Hematopoietic multipotent progenitor cell (in vitro differentiated cells): ENCODE data around the gene C6orf89. TPM values are rescaled to one million over a fixed set of nuclear protein-coding genes. Genes with fewer than 3 reads are reported as not detected.

ENCODE experiments used
- DNase-seq, 3 donors: peaks; one replicate each; pipeline ENCODE4 v3.0.0-alpha.2; 2011 to 2015; ENCODE audit warnings: low read depth in 2 of 3, low spot score in 2 of 3
- total RNA-seq: library from RNA; depleted of rRNA; stranded (reverse); fragments of >200 nt; gene quantifications from one replicate; pipeline ENCODE4 v1.2.3, GENCODE V29; 2012

The C6orf89 gene
- total RNA-seq, 1 donor, result 19.7 TPM

DNA sequence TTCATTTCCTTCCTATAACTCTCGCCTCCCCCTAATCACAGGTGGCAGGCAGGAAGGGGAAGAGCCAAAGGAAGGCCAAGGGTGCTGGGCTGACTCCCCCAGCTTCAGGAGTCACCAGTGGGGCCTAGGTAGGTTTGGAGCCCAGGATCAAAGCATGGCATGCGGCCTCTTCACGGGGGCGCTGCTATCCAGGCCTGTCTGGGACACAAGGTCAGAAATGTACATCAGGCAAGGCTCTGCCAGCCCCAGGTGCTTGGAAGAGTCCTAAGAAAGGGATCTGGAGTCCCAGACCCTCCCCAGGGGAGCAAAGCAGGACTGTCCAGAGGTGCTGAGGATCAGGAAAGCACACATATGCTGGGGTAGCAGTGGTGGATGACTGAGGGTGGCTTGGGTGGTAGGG lies 79.2 kb downstream of the C6orf89 start:
- no peak for DNase-seq

DNA sequence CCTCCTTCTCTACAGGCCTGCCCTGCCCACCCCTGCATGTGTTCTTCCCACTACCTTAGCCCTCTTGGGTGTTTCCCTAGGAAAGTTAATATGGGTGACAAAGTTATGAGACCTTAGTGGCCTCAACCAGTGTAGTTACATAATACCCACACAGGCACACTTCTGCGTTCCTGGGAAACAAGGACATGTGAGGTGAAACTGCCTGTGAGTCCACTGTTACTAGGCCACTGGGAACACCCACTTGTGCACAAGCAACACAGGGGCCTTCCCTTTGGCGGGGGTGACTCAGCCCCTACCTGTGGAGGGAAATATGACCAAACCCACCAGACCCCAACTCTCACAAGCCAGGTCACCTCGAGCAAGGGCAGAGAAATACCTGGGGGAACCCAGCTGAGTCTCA lies 81.5 kb downstream of the C6orf89 start:
- no peak for DNase-seq

DNA sequence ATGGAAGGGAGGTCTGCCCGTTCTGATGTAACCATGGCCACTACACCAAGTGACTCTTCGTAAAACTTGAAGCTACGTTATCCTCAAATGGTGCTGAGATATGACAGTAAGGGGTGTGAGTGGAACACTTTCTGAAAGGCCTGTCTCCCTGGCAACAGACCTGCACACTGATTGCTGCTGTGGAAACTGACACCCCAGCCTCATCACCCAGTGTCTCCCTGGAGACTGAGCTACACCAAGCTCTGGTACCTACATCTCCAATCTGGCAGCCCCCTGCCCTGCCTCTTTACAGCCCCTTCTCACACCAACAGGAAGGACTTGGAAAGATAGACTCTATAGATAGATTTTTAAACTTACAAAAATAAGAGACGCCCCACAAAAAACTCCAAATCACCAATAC lies 82.0 kb downstream of the C6orf89 start:
- DNase-seq, result no peak

DNA sequence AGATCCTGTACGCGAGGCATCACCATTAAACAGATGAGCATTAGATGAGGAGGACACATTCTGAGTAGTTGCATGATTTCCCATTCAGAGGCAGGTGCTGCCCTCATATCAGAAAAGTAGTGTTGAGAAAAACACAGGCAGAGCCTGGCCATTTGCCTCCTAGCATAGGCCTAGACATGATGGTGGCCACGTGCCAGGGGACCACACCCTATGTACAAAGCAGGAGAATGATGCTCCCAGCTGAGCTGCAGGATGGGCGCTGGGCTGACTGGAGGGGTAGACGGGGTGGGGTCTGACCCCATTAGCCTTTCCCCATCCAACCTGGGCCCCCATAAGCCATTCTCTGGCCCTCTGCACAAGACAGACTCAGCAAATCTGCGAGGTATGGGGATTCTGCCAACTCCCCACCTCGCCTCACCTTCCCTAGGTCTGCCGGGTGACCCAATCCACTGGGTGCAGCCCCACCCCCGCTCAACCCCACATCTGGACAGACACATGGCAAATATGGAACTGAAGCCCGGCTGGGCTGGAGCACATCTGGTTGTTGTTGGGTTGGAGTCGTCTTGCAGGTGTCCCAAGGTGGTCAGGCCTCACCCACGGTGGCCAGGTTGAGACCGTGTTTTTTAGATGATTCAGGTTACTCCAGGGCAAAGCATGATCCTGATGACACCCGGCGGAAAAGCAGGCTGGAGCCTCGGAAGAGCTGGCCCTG lies 82.7 kb downstream of the C6orf89 start:
- DNase-seq, result no peak

DNA sequence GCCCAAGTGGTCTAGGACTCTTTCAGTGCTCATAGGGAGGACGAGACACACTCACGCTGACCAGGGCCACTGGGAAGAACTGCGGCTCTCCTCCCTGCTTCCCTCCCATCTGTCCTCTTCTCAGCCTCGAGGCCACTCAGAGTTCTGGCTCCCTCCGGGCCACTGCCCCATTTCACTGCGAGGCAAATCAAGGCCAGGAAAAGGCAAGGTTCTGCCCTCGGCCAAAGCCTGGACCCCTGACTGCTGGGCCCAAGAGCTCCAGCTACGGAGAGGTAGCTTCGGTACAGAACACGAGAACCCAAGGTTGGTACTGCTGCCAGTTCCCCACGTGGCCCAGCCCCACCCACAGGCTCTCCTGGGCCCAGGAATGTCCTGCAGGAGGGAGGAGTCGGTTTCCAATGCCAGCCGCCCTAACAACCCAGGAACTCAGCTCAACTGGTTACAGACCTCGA lies 83.5 kb downstream of the C6orf89 start:
- DNase-seq, result no peak

DNA sequence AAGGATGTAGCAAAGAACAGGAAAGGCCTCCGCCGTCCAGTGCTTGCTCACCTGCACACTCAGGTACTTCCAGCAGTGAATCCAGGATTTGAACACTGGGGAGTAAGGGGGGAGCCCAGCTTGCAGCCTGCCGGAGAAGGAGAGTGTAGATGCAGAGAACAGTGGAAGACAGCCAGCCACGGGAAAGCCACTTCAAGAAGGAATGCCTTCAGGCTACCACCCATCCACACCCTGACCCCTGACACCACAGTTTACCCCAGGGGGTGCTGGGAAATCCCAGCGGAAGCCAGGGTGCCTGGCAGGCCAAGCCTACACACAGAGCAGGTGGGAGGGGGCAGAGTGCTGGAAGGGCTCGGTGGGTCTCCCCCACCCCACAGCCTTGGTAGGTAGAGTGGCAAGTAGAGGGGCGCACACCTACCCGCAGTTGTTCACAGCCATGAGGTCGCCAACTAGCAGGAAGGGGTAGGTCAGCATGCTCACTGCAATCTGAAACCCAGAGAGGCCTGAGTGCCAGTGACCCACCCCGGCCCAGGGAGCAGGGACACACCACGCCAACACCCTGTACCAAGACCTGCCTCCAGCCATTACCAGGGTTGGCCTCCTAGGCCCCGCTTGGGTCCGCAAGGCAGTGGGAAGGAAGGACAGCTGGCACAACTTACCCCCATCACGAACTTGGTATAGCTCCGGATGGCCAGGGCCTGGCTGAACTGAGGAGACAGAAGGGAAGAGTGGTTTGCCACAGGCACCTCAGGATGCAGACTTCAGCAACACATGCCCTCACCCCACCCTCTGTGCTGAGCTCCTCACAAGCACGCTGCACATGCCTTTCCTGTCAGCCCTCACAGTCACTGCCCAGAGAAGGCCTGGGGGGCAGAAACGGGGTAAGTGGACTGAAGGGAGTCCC lies 84.5 kb downstream of the C6orf89 start:
- DNase-seq, result no peak

DNA sequence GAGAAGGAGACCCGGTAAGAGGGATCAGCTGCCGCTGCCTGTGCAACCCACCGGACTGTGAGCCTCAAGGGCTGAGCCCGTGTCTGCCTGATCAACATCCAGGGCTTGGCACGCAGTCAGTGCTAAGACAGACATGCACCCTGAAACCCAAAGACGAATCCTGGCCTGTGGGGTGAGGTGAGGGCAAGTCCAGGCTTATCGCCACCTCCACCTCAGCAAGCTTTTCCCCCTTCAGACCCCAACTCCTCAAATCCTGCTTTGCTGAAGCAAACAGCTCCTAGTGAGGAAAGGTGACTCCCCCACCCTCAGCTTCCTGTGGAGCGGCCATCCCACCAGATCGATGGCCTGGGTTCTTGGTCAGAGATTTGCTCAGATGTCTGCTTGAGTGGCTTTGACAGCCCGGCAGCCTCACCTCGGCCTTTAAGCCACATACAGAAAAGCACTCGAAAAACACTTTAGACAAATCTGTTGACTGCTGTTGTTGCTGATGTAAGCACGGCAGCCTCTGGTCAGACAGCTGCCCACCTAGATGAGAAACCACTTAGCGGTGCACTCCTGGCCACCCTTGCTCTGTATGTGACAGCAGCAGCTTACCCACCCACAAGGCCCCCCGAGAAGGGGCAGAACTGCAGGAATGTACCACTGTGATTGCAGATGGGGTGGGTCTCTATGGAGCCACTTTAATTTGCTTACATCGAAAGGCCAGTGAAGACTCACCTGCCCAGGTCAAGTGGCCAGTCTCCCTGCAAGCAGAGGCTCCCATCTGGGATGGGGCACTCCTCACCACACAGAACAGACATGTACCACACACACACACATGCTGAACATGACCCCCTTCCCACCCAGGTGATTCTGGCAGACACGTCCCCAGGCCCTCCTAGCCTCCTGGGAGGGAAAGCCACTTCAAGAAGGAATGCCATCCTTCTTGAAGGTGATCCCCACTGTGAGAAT lies 85.4 kb downstream of the C6orf89 start:
- no peak for DNase-seq

DNA sequence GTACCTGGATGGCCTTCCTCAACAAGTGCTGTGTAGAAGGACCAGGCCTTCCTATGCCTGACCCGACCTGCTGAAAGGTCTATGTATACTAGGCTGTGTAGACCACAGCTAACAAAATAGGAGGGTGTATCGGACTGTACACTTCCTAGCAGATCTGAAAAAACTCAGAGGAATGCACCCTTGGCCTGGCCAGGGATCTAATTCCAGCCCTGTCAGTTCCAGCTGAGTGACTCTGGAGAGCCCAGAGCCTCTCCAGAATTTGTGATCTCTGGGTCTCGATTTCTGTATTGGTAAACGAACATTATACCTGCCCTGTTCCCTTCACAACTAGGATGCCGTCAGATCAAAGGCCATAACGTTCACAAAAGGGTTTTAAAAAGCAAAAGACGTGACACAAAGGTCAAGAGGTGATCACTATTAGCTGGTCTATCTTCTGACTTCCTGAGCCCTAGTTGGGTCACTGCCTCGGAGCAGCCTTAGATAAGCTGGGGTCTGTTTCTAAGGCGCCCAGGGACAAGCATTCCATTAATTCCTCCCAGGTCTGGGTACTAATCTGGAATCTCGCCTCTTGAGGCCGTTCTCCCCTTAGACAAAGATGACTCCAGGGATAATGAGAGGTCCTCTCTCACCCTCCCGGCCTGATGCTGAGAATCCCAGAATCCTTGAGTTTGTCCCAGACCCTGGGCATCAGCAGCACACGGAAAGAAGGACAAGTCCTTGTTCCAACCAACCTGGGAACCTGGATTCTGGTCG lies 86.3 kb downstream of the C6orf89 start:
- no peak for DNase-seq

DNA sequence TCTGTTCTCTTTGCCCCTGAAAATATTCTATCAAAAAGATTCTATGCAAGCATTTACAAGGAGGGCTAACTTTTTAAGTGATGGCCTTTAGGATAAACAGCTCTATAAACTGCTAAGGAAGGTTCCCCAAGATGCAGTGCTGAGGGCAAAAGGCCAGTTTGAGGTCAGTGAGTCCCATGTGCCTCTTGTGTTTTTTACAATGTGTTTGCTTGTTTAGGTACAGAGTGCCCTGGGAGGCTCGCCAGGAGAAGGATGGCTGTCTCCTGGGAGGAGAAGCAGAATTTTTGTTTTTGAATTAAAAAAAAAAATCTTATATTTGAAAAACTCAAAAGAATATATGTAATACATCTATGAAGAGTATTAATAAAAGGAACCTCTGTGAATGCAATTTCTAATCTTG lies 87.4 kb downstream of the C6orf89 start:
- DNase-seq, result no peak

DNA sequence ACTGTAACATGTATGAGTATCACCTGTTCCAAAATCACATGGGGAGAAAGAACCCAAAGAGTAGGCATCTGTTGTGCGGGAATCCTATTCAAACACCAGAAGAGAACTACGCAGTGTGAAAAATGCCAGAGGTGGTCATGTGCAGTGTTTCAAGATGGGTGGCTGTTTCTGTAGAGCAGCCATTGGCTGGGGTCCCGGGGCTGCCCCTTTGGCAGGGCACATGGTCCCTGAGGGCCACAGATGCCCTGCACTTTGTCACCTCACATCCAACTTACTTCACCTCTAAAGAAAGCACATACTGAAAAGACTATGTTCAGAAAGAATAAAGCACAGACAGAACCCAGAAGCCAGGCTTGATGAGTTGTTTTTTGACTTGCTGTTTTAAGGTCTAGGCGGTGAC lies 87.9 kb downstream of the C6orf89 start:
- no peak for DNase-seq

DNA sequence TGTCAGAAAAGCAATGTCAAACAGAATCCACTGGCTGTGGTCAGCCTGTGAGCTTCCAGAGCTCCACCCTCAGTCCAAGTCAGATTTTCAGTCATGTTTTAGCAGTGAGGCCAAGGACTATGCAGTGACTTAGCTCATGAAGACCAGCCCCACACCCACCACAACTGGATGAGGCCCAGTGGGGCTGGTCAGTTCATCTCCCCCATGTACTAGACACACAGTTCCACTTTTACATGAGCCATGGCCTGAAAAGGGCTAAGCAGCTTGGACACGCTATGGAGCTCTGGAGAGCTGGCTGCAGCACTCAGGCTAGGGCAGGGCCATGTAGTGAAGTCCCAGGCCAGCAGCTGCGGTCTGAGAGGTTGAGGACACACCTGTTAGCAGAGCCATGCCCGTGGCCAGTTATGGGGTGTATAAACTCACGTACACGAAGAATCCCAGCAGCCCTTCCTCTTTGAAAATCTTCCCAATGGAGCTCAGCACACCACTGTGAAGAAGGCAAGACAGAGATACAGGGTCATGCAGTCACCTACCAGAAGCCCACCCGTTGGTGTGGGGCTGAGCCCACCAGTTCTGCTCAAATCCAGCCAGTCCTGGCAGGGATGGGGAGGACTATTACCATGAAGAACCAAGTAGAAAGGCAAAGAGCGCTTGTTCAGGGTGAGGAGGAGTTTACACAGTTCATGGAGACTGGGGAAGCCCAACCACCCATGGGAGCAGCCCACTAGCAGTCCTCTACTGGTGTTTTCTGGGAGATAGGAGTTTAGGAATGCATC lies 89.7 kb downstream of the C6orf89 start:
- no peak for DNase-seq

DNA sequence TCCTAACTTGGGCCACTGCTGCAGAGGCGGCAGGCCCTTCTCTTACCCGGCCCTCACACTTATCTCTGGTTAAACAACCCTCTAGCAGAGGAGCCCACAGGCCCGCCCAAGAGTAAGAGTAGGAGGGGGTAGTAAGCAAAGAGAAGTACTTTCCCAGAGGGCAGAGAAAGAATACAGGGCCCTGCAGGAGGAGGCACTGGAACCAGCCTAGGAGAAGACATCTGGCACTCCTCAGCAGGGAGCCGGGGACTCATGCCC lies 90.2 kb downstream of the C6orf89 start:
- no peak for DNase-seq

DNA sequence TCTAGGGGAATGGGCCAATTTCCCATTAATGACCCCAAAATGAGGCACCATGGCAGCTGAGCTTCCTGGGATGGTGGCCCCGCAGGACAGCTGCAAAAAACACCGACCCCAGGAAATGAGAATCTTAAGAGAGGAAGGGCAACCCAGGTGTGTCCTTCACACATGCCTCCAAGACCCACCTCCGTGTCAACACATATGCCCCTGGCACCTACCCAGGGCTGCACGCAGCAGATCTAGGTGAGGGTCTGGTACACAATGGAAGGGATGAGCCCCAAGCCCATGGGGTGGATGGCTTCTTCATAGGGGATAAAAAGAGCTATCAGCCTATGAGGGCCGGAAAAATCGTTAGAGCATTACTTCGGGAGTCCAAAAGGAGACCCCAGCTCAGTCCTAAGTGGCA lies 90.8 kb downstream of the C6orf89 start:
- no peak for DNase-seq

DNA sequence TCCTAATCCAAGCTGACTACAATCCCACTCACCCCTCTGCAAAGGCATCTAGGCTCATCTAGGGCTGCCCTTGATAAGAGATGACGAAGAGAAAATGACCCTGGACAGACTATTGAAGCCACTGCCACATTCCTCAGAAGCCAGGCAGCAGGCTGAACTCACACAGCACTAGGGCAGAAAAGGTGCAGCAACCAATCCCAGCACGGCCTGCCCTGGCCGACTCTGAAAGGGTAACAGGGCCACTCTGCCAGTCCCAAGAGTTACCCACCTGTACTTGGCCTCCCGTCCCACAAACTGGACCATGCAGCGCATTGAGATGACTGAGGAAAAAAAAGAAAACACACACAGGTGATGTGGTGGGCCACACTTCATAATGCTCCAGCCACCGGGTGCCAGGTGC lies 91.2 kb downstream of the C6orf89 start:
- no peak for DNase-seq

DNA sequence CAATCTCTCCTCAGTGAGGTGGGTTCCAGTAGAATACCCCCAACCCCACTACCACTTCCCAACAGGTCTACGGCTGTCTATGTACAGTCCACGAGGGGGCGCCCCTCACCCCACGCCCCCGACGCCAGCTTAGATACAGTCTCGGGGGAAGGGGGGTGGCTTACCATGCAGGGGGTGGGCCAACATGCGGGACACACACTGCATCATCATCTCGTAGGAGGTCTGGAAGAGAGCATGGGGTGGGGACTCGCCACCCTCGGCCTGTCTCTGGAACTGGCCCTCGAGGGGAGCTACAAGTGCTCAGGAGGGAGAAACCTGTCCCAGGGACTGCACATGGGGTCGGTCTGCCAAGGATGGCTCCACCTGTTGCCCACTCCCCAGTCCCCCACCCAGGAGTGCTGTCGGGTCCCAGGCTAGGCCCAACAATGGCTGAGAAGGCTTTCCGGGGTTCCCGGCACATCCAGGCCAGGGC lies 91.8 kb downstream of the C6orf89 start:
- no peak for DNase-seq

Other genes starting within 250 kb of the C6orf89 start
- 16.4 TPM for gene CDKN1A, start 207.2 kb upstream of the C6orf89 start, total RNA-seq
- gene RAB44, start 188.1 kb upstream of the C6orf89 start, total RNA-seq, result 10.5 TPM
- 0.81 TPM for gene CPNE5, start 46.5 kb upstream of the C6orf89 start, total RNA-seq
- gene PPIL1, start 11.1 kb upstream of the C6orf89 start, total RNA-seq, result 17.8 TPM
- not detected for gene PI16, start 68.8 kb downstream of the C6orf89 start, total RNA-seq
- 110 TPM for gene MTCH1, start 100.2 kb downstream of the C6orf89 start, total RNA-seq
- 3.0 TPM for gene FGD2, start 119.7 kb downstream of the C6orf89 start, total RNA-seq